Astrocyte of the cerebellum (primary cell): ENCODE results near the gene GPRC5C.

Experiments
- DNase-seq: peaks from one replicate; pipeline ENCODE4 v3.0.0-alpha.2; 2011; ENCODE audit warnings: low read depth
- H3K4me3 ChIP-seq: 2 replicates; pipeline ENCODE4 v1.5.1; 2011; ENCODE audit warnings: mild to moderate bottlenecking, low read depth, low read length, moderate library complexity
- CTCF ChIP-seq: IDR thresholded peaks from 2 replicates; pipeline ENCODE4 v1.5.1; 2012; ENCODE audit warnings: low read length, low read depth, moderate library complexity, mild to moderate bottlenecking; ENCODE audit errors: missing control alignments
- in situ Hi-C: cut with HindIII; loops from 2 replicates; pipeline ENCODE4 v1.10.0; 2017; ENCODE audit warnings: low sequenced_read_pairs

The GPRC5C gene

DNA sequence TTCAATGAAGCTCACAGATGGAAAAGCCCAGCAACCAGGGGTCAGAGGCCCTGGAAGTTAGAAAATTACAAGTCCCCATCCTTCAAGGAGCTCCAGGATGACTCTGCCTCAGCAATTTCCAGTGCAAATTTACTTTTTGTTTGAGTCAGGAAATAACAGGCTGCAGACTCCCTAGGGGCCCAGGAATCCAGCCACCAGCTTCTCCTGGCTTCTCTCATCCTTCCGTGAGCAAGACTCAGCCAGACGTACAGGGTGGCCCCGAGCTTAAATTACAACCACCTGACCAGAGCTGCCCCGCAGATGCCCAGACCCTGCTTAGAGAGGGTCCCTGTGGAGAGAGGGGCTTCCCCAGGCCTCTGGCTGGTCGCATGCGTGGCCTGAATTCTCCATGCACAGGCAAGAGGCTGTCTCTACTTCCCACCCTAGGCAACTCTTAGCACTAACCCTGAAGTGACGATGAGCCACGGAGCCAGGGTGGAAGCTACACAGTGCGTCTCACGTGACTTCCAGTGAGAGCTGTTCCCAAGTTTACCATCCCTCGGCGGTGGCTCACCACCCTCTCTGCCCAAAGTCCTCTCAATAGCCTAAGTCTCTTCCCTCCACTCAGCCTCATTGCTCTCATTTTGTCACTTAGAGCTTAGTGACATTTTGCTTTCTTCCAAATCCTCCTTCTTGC, 37.5 kb upstream of the GPRC5C start:
- in situ Hi-C loops = no loop called here
- TF ChIP-seq CTCF = no peak
- DNase-seq = no peak

GRCh38 chr17:74394977-74395376, 36.9 kb upstream of the GPRC5C start:
- H3K4me3 ChIP-seq = no peak overlapping the region
- TF ChIP-seq CTCF = no peak
- in situ Hi-C loops = no loop called here
- DNase-seq = no peak

More for the DNA sequence above, 37.5 kb upstream of the GPRC5C start:
- no peak overlapping the region for H3K4me3 ChIP-seq

DNA sequence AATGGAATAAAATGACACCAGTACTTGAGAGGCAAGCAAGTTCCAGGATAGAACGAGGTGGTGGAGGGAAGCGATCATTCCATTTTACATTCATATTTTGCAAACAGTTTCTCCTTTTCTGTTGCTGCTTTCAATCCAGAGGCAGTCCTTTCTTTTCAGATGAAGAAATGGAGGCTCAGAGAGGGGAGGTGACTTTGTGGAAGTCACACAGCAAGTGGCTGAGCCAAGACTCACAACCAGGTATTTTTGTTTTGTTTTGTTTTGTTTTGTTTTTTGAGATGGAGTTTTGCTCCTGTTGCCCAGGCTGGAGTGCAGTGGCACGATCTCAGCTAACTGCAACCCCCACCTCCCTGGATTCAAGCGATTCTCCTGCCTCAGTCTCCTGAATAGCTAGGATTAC, 35.3 kb upstream of the GPRC5C start:
- DNase-seq = no peak
- in situ Hi-C loops = no loop called here
- H3K4me3 ChIP-seq = no peak overlapping the region
- TF ChIP-seq CTCF = no peak

- in situ Hi-C loops = no loop called here
- H3K4me3 ChIP-seq = no peak overlapping the region
- no peak for DNase-seq
- no peak for TF ChIP-seq CTCF
Measured at GRCh38 chr17:74402048-74402447, 29.8 kb upstream of the GPRC5C start.

GRCh38 chr17:74403512-74404137, 28.3 kb upstream of the GPRC5C start:
- TF ChIP-seq CTCF = no peak
- in situ Hi-C loops = no loop called here
- H3K4me3 ChIP-seq = no peak overlapping the region
- no peak for DNase-seq

GRCh38 chr17:74404218-74404617, 27.7 kb upstream of the GPRC5C start:
- H3K4me3 ChIP-seq = no peak overlapping the region
- no peak for TF ChIP-seq CTCF
- in situ Hi-C loops = no loop called here
- no peak for DNase-seq
